Activated T-helper 1 cell treated with Interleukin-2 at 50 U/mL for 16 hours (primary cell): ENCODE results near the gene ISM1.

Source experiments
- DNase-seq: peaks from one replicate; pipeline ENCODE4 v3.0.0-alpha.2; 2020; ENCODE audit warnings: low read depth

The ISM1 gene

DNA sequence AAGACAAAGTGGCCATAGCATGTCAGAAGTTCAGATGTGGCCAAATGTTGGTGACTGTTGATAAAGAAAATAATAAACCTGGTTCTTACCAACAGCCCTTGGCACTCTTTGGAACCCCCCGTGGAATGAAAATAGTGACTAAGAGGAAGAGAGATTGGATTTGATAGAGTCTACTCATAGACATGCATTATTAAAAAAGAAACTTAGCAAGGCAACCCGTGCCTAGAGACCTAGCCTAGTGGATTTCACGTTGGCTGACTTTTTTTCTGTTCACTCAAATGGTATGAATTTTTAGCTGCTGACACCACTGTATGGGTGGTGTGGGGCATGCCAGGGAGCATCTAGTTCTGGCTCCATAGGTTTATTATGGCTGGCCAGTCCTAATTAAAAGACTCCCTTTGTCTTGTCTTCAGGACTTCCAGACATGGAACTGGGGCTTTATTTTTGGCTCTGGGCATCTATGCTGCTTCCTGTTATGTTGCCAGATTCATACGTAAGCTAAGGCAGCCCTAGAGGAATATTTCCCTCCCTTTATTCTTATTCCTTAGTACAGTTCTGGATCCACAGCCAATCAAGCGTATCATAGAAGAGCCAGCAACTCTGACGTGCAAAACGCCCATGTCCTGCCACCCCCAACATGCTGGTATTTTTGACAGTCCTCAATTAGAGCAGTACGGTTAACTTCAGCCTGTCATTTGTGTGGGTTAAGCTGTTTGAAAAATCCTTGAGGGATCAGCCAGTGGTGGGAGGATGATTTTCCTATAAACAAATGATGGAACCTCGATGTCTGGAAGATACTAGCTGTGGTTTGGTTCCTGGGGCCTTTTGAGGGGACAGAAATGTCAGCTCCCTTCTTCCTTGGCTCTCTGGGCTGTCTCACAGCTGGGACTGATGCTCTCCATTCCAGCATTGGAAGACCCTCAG lies 127.5 kb downstream of the ISM1 start:
- no peak for DNase-seq

DNA sequence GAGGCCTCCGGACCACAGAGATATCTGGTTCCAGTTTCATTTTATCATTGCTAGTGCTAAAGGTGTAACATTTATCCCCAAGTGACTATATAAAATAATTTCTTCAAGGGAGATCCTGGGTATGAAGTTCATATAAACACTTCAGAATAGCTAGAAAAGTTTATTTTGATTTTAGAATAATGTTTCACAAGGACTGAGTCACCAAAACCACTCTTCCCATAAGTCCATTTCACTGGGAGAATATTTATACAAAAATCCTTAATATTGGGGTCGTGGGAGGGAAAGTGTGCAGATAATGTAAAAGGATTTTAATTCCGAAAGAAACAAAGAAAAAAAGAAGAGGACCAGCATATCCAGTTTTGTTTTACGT lies 128.1 kb downstream of the ISM1 start:
- no peak for DNase-seq
